GF-D8 (cell line): ENCODE measurements around the gene FLVCR2.

ENCODE experiments used
- DNase-seq: peaks from one replicate; lab custom pipeline; 2025; lab: John Stamatoyannopoulos, UW

Gene FLVCR2

DNA sequence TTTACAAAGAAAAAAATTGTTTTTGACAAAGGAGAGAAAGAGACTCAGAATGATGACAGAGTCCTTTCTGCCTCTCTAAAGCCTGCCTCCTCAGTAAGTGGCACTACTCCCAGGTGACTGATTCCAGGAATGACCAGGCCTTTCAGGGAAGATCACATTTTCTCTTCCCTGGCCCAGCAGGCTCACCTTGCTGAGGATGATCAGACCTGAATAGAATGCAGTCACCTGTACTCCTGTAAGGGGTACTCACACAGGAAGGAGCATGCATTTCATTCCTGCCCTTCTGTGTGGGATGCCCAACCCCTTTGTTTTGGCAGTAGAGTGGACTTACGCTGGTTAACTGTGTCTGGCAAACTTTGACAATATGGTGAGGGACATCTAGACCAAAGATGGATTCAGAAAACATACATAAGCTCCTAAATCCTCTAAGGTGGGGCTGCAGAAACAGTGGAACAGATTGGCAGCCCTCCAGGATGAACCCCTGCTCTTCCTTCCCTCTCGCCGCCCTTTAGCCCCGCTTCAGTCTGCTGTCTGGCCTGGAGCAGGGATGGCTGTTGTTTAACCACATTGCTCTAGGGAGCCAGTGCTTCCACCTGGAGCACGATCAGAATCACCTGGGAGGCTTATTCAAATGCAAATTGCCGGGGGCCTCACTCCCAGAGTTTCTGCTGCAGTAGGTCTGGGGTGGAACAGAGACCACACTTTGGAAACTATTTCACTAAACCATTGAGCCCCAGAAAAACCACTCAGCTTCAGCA, 52.5 kb downstream of the FLVCR2 start:
- DNase-seq = no peak

DNA sequence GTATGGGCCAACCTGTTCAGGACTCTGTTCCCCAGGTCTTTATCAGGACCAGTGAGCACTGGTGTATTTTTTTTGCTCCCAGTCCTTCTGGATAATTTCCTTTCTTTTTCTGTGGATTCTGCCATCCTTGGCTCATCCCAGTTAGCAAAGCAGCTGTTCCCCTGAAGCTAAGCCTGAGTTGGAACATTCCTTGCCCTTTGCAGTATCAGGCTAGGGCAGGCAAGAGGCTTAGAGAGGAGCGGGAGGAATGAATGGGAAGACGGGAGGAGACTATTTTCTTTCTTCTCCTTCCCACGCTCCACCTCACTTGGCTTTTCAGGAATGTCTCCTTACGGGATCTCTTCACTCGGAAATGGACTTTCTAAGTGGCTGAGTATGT, 53.0 kb downstream of the FLVCR2 start:
- no peak for DNase-seq

DNA sequence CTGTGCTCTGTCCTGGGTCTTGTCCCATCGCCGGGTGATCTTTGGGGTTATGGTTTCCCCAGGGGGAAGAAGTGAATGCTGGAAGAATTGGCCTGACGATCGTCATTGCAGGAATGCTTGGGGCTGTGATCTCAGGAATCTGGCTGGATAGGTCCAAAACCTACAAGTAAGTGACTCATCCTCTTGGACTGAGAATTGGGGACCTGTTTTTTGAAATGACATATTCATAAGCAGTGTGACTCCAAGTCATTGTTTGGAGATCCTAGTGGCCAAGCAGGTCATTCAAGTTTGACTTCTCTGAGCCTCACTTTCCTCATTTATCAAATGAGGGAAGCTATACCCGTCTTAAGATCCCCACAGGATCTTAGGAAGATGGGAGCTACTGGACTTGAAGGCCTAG, 56.4 kb downstream of the FLVCR2 start:
- DNase-seq = no peak

GRCh38 chr14:75636100-75636692, 57.8 kb downstream of the FLVCR2 start:
- DNase-seq = no peak

GRCh38 chr14:75640876-75641275, 62.5 kb downstream of the FLVCR2 start:
- DNase-seq = no peak

DNA sequence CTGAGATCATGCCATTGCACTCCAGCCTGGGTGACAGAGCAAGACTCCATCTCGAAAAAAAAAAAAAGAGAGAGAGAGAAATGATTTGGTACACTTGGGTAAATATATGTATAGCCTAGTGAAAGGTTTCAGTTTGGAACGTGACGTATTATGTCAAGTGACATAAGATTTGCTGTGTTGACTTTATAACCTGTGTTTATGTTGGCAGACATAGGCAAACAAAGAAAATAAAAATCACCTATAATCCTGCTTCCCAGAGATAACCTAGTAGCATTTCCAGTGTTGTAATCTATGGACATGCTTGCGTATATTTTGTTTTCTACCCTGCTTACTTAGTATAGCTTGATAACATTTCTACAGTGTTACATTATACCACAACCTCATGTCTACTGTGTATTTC, 65.6 kb downstream of the FLVCR2 start:
- DNase-seq = no peak

GRCh38 chr14:75645056-75645455, 66.6 kb downstream of the FLVCR2 start:
- no peak for DNase-seq

GRCh38 chr14:75646762-75647161, 68.3 kb downstream of the FLVCR2 start:
- DNase-seq = no peak

DNA sequence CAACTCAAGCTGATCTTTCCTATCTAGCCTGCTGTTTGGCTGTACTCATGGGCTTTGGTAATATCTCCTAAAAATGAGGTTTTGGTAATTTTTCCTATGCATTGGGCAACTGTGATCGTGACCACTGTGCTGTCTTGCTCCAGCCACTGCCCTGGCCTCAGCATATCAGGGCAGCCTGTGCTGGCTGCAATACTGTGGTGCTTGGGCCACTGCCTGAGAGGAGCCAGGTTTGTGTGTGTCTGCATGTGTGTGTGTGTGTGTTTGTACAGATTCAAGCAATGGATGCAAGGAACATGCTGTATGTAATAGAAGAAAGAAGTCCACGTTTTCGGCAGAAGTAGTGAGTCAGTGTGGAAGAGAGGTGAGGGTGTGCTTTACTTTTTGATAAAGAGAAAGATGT, 69.2 kb downstream of the FLVCR2 start:
- no peak for DNase-seq

DNA sequence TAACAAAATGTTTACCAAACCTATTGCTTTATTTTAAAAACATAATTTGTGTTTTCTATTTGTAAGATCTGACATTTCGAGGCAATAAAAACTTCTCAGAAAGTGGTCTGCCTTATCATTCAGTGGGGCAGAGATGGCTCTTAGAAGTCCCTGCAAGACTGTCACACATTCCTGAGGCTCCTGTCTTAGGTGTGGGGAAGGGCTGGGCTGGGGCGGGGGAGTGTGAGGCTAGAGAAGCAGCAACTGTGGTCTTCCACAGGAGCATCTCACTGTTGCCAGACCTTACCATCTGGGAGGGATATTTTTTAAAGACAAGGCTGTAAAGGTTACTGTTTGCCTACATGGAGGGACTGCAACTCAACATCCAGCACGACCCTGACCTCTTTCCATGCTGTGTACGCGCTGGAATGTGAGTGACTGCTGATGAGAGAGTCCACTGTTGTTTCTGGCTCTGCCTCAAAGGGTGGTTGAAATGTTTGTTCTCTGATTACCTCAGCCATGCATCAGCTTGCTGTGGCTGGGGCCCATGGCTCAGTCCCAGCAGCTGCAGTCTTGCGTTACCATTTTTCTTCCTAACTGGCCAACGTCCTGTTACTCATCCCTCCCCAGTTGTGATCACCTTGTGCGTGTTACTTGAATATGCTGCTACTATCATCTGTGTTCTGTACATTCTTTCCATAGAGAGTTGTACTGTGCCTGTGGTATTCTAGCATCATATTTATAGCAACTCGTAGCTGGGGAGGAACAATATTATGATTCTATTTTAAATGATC, 69.8 kb downstream of the FLVCR2 start:
- no peak for DNase-seq

DNA sequence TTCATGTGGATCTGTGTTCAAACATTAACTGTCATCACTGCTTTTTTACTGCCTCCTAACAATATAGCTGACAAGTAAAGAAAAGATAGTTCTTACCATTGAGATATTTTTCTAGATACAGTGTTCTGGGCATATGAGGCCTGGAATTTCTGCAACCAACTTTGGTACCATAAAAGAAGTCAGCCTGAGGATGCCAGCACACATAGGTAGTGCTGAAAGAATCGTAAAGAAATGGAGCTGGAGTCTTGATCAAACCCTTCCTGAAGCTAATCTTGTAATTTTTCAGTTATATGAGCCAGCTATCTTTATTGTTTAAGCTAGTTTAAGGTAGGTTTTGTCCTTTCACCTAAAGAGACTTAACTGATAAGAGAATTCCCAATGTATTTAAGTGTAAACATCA, 70.9 kb downstream of the FLVCR2 start:
- DNase-seq = no peak

GRCh38 chr14:75649773-75650172, 71.4 kb downstream of the FLVCR2 start:
- no peak for DNase-seq

DNA sequence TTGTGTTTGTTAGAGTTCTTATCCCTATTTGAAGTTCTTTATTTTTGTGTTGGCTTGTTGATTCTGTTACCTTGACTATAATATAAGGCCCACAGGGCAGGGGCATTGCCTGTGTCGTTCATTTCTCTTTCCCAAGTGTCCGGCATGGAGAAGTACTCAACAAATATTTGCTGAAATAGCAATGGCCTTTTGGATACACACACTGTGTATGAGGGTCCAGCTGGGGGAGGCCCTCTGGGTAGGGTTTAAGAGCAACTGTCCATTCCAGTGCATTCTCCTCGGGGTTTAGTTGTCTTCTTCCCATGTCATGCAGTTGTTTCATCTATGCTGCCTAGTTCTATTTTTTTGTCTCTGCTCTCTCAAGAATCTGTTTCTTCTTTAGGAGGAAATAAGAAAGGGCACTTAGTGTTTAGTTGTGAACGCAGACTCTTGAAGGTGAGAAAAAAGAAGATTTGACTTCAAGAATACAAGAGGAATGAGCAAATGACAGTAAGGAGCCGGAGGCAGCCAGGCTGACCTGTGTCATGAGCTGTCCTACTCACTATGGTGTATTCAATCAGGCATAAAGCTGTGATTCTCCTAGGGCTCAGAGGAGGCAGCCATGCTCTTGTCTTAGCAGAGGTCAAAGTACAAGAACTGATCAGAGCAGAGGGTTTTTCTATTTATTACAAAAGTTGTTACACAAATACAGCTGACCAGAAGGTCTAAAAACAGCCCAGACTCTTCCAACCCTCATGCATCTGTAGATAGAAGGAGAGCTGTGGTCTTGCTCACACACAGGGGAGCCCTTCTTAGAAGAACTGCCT, 72.0 kb downstream of the FLVCR2 start:
- DNase-seq = no peak

DNA sequence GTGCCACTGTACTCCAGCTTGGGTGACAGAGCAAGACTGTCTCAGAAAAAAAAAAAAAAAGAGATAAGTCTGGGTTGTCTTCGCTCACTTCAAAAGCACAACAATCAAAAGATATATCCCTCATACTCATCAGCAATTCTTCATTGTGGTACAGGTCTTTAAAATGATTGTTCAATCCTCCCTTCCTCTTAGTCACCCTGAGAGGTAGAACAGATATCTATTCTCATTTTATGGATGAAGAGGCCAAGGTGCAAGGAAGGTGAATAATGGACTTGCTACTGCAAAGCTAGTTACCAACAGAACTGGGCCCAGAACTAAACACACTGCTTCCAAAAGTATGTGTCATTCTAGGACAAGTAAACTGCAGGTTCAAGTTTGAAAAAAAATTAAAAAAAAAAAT, 75.1 kb downstream of the FLVCR2 start:
- DNase-seq = no peak

DNA sequence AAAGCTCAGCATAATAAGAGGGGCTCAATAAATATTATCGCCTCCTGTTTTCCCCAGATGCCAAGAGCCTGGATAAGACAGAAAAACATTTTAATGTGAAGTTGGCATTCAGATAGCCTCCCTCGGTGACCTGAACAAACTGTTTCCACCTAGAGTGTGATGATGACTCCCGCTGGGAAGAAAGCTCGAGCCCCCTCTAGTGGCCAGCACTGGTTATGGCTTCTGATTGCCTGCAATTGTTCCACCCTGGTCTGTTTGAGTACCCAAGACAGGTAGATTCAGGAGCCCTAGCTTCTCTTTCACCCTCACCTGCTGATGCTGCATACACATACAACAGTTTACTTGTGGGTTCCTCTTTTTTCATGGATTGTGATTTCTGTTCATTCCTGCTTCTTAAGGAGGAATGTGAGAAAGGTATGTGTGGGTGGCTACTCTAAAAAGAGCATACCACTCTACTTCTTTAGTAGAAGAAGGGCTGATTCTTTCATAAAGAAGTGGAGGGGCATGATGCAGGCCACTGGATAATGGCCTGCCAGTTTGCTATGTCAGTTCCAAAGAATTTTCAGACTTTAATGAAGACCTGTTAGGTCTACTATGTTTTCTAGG, 75.8 kb downstream of the FLVCR2 start:
- DNase-seq = peak; percentile 0

DNA sequence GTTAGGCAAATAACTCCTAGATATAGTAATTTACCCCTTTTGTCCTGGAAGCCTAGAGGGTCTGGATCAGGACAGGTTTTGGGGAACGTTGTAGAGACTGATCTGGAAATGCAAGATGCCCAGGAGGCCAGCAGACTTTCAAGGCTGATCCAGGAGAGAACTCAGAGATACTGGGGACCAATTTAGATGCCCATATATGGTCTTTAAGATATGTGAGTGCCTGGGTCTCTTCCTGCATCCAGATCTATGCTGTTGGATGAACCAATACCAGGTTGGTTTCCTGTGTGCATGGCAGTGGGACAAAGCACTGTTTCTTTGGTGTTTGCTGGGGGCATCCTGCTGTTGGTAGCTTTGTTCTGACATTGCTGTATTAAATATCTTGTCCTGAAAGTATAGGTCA, 76.8 kb downstream of the FLVCR2 start:
- no peak for DNase-seq

DNA sequence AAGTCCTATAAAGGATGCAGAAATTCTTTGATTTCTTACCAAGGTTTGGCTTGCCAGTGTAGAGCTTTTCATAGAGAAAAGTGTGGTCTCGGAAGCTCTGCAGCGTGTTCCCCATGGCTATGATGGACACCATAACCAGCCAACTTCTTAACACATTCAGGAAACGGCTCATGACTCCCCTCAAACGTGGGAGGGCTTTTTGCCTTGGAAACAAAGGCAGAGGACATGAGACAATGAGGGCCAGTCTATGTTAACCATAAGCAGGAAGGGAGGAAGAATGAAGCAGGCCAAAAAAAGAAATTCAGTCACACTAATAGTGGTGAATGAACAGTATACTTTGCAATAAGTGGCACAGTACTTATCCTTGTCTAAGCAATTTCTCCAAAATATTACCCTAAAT, 78.9 kb downstream of the FLVCR2 start:
- no peak for DNase-seq

GRCh38 chr14:75658957-75659356, 80.5 kb downstream of the FLVCR2 start:
- no peak for DNase-seq

GRCh38 chr14:75660238-75660629, 81.8 kb downstream of the FLVCR2 start:
- DNase-seq = no peak

DNA sequence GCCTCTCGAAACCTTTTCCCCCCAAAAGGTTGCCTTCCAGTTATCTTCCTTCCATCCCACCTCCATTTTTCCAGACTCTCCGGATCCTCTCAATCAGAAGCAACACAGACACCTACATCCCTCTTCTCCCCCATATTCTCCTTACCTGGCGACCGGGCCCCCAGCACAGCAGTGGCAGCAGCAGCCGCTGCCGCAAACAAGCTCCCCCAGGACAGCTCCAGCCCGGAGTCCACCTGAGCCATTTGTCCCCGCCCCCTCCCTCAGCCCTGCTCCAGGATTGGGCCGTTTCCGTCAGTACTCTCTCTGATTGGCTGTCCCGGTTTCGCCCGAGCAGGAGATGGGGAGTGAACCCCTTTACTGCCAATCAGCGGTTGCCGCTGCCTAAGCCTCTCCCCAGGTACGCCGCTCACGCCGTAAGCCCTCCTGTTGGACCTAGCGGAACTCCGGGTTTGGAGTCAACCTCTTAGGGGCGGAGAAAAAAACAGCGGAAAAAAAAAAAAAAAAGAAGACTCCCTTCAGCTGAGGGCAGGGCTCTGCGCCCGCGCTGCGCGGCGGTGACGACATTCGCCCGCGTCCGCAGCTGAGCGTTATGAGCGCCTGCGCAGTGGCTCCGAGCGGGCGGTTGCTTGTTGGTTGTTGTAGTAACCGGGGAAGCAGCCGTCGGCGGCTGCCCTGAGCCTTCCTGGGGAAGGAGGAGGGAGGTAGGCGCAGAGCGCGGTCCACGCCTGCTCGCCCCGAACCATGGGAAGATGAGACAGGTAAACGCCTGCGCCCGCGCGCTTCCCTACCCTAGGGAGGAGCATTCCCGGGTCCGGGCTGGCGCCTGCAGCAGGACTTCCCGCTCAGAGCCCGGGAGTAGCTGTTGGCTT, 82.4 kb downstream of the FLVCR2 start, which contains the start of the genes ERG28 and TTLL5:
Gene ERG28 (minus strand): TSS at position 247 of the 869 bp plus-strand sequence. CDS start 3,374 bp downstream, outside the sequence.
Gene TTLL5 (plus strand): TSS at position 617 of the 869 bp plus-strand sequence. CDS start 1,904 bp downstream, outside the sequence.
- DNase-seq = peak; percentile 68

DNA sequence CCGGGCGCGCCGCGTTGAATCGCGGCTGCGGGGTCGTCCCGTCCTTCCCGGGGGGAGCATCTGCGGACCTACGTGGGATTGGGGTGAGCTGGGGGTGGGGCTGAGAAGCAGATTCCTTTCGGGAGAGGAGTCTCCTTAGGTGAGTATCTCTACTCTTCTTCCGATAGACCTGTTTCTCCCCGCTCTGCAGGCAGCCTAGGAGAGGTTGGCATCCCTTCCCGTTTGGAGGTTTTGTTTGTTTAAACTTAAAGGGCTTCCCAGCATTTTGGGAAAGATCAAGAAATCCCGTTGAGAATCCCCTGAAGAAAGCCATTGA, 83.0 kb downstream of the FLVCR2 start:
- DNase-seq = no peak
